Stimulated activated CD8-positive, alpha-beta memory T cell treated with anti-CD3 and anti-CD28 coated beads, Interleukin-15, amount 100 ng/mL, for 24 hours (primary cell): ENCODE results near the gene CALHM4.
"Not testable (repeated sequence)": the region's sequence is repeated elsewhere in the genome, so short reads cannot be mapped to it uniquely, and the experiment has no call there.

Experiments used
- DNase-seq: peaks from one replicate; pipeline ENCODE4 v3.0.0-alpha.2; 2020; ENCODE audit warnings: low read depth

The CALHM4 gene

DNA sequence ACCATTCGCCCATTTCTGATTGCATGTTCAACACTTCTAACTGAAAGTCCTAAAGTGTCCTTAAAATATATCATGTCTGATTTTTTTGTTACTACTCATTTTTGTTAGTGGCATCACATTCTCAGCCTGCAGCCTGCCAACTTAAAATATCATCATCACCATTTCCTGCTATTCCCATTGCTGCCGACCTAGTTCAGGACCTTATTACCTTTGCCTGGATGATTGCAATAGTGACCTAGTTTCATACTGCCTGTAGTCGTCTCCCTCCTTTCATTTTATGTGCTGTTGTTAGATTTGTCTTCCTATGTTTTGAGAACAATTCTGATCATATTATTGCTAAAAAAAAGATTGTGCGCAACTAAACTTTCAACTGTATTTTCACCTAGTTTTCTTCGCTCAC lies 23.9 kb downstream of the CALHM4 start:
- DNase-seq = no peak

- DNase-seq = no peak
Measured at GRCh38 chr6:116578335-116578734, 24.8 kb downstream of the CALHM4 start.

DNA sequence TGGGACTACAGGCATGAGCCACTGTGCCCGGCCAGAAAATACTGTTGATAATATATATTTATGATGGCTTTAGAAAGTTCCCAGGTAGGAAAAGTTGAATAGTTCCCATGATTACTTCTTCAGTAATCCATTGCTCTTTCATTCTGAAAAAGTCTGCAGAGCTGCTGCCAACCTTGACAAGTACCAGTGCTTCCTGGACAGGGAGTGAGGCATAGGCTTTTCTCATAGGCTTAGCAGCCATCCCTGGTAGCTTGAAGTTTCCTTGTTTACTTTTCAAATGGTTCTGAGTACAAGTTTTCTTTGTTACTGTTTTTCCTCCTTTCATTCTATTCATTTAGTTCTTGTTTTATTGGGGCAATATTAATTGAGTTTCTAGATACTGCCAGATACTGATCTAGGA lies 25.6 kb downstream of the CALHM4 start:
- DNase-seq = no peak

DNA sequence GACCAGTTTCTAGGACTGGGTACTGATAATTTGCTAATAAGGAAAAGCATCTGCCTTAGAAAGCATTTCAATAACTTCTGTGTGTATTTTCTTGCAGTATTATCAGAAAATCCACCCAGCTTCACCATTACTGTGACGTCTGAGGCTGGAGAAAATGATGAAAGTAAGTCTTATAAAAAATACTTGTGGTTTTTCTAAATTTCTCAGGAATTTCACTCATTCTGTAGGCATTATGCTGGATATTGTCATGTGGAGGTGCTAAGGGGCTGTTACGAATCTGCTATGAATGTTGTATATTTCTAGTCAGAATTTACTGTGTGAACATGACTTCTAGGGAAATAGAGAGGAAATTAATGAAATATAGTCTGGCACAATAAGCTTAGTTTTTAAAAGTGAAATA lies 26.6 kb downstream of the CALHM4 start:
- no peak for DNase-seq

GRCh38 chr6:116586276-116586675 lies 32.7 kb downstream of the CALHM4 start:
- no peak for DNase-seq

DNA sequence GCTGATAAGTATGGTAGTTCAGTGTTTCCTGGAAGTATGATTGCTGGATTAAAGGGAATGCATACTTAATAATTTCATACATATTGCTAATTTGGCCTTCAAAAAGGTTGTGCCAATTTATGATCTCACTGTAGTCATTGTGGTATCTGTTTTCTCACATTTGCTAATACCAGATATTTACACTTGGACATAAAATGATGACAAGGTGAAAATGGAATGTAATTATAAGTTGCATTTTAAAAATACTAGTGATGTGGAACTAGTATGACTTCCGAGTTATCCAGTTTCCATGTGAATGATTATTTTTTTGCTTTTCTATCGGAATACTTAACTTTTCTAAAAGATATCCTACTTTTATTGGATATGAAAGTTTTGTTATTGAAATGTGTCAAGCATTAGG lies 33.2 kb downstream of the CALHM4 start:
- no peak for DNase-seq

DNA sequence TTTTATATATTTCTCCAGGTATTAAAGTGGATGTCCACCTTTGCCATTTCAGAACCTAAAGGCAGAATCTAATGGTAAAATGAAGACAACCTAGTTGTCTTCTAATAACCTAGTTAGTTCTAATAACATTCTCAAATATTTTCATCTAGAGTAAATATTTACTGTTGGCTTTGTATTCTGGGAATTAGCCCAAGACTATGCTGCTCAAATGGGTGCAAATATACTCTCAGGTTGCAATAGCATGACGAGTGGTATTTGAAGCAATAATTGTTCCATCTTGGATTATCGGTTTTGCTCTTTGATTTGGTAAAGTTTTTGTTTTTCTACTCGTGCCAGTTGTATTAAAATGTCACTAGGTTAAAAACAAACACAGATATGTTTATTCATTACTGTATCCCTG lies 41.7 kb downstream of the CALHM4 start:
- no peak for DNase-seq

DNA sequence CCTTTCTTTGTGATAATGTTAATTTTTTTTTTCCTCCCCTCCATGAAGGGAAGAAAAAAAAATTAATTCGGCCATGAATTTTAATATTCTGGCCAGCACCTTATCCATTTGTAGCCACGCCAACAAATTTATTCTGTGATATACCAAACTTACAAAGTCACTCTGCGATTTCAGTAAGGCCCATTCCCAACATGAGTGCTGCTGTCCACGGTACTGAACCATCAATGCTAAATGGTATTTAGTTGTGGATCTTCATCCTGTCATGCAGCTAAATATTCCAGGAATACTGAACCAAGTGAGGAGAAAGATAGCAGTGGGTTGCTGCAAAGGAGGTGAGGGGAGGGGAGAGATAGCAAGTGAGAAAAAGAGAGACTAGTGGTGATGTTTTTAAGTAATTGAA lies 43.3 kb downstream of the CALHM4 start:
- DNase-seq = no peak

GRCh38 chr6:116603916-116604315 lies 50.4 kb downstream of the CALHM4 start:
- DNase-seq = not testable (repeated sequence)

DNA sequence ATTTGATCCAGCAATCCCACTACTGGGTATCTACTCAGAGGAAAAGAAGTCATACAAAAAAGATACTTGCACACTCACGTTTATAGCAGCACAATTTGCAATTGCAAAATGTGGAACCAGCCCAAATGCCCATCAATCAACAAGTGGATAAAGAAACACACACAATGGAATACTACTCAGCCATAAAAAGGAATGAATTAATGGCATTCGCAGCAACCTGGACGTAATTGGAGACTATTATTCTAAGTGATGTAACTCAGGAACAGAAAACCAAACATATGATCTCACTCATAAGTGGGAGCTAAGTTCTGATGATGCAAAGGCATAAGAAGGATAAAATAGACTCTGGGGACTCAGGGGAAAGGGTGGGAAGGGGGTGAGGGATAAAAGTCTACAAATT lies 51.3 kb downstream of the CALHM4 start:
- not testable (repeated sequence) for DNase-seq

GRCh38 chr6:116605935-116606334 lies 52.4 kb downstream of the CALHM4 start:
- DNase-seq = no peak
